CD14-positive monocyte (primary cell): ENCODE data around the gene PSME1. TPM values are rescaled to one million over a fixed set of nuclear protein-coding genes. Genes with fewer than 3 reads are reported as not detected.

Experiments used
- DNase-seq, 3 donors: peaks; one replicate each; pipeline ENCODE4 v3.0.0-alpha.2; 2011 to 2022
- H2AFZ ChIP-seq: 2 replicates; pipeline ENCODE4 v1.6.0; 2012; ENCODE audit warnings: mild to moderate bottlenecking, low read depth, low read length, inconsistent platforms; ENCODE audit not compliant: insufficient read depth, poor library complexity, severe bottlenecking
- H3K27ac ChIP-seq, 2 donors: 1 replicate in 1 of 2; 2 replicates in 1 of 2; pipeline ENCODE4 v1.5.1; 2012 to 2013; ENCODE audit warnings: low read length in 2 of 2, control low read depth in 1 of 2, inconsistent platforms in 1 of 2, low read depth in 1 of 2, mild to moderate bottlenecking in 1 of 2
- H3K27me3 ChIP-seq, 2 donors: one replicate each; pipeline versions ENCODE4 v1.6.0 to v1.6.1; 2011 to 2013; ENCODE audit warnings: low read length in 2 of 2; ENCODE audit not compliant: control insufficient read depth in 2 of 2, insufficient read depth in 2 of 2
- H3K36me3 ChIP-seq, 2 donors: replicated peaks in 1 of 2; 1 replicate in 1 of 2; 2 replicates in 1 of 2; pipeline versions ENCODE4 v1.5.1 to v1.6.1; 2012 to 2013; ENCODE audit warnings: low read length in 2 of 2, control low read depth in 1 of 2, inconsistent platforms in 1 of 2, mild to moderate bottlenecking in 1 of 2; ENCODE audit not compliant: insufficient read depth in 2 of 2, control insufficient read depth in 1 of 2
- H3K4me1 ChIP-seq, 2 donors: 1 replicate in 1 of 2; 2 replicates in 1 of 2; pipeline versions ENCODE4 v1.5.1 to v1.6.1; 2012 to 2013; ENCODE audit warnings: low read length in 2 of 2, control low read depth in 1 of 2, inconsistent platforms in 1 of 2, mild to moderate bottlenecking in 1 of 2, moderate library complexity in 1 of 2; ENCODE audit not compliant: insufficient read depth in 2 of 2, control insufficient read depth in 1 of 2
- H3K4me2 ChIP-seq: replicated peaks from 2 replicates; pipeline ENCODE3; 2012; ENCODE audit warnings: low read length, moderate library complexity, mild to moderate bottlenecking; ENCODE audit not compliant: poor library complexity, severe bottlenecking; ENCODE audit errors: extremely low read depth
- H3K4me3 ChIP-seq, 3 experiments: fragments of 200-600 bp in 1 of 3; sonication (generic) in 1 of 3; replicated peaks in 1 of 3; 1 replicate in 2 of 3; 2 replicates in 1 of 3; pipeline ENCODE4 v1.5.1; 2011 to 2013; ENCODE audit warnings: low read length in 3 of 3, mild to moderate bottlenecking in 3 of 3, control low read depth in 2 of 3, low read depth in 2 of 3, inconsistent platforms in 1 of 3, moderate library complexity in 1 of 3
- H3K79me2 ChIP-seq: 2 replicates; pipeline ENCODE4 v1.6.0; 2012; ENCODE audit warnings: mild to moderate bottlenecking, control low read depth, inconsistent platforms, low read length, moderate library complexity; ENCODE audit not compliant: insufficient read depth
- H3K9ac ChIP-seq: 2 replicates; pipeline ENCODE4 v1.6.0; 2017; ENCODE audit warnings: low read length, mild to moderate bottlenecking; ENCODE audit not compliant: insufficient read depth, poor library complexity, severe bottlenecking
- H3K9me3 ChIP-seq, 2 donors: replicated peaks in 1 of 2; 1 replicate in 1 of 2; 2 replicates in 1 of 2; pipeline versions ENCODE4 v1.5.1 to v1.6.1; 2012 to 2013; ENCODE audit warnings: low read length in 2 of 2, control low read depth in 1 of 2; ENCODE audit not compliant: control insufficient read depth in 1 of 2, insufficient read depth in 1 of 2
- H4K20me1 ChIP-seq: 2 replicates; pipeline ENCODE4 v1.6.0; 2012; ENCODE audit warnings: mild to moderate bottlenecking, low read length, control low read depth, moderate library complexity; ENCODE audit not compliant: insufficient read depth
- H3K27ac Mint-ChIP-seq, 7 donors: one replicate each; pipeline ENCODE4 v1.8.0; 2020; ENCODE audit warnings: mild to moderate bottlenecking in 7 of 7, mixed read lengths in 7 of 7, moderate library complexity in 6 of 7, inconsistent platforms in 2 of 7
- H3K27me3 Mint-ChIP-seq, 3 donors: one replicate each; pipeline ENCODE4 v1.8.0; 2021 to 2022; ENCODE audit warnings: low read depth in 3 of 3, mild to moderate bottlenecking in 3 of 3, mixed read lengths in 3 of 3, moderate library complexity in 3 of 3, inconsistent platforms in 1 of 3
- H3K36me3 Mint-ChIP-seq, 2 donors: one replicate each; pipeline ENCODE4 v1.8.0; 2020; ENCODE audit warnings: mixed read lengths in 2 of 2, inconsistent platforms in 1 of 2, mild to moderate bottlenecking in 1 of 2
- H3K4me1 Mint-ChIP-seq: one replicate; pipeline ENCODE4 v1.8.0; 2020; ENCODE audit warnings: mild to moderate bottlenecking, mixed read lengths
- H3K4me3 Mint-ChIP-seq, 2 donors: one replicate each; pipeline ENCODE4 v1.8.0; 2020; ENCODE audit warnings: mild to moderate bottlenecking in 2 of 2, mixed read lengths in 2 of 2, moderate library complexity in 1 of 2
- H3K9me3 Mint-ChIP-seq, 7 donors: one replicate each; pipeline ENCODE4 v1.8.0; 2020 to 2022; ENCODE audit warnings: mixed read lengths in 7 of 7, mild to moderate bottlenecking in 6 of 7, moderate library complexity in 6 of 7, inconsistent platforms in 2 of 7
- CTCF ChIP-seq: fragments of 200-600 bp; IDR thresholded peaks from one replicate; pipeline ENCODE4 v1.8.0; 2022; ENCODE audit warnings: antibody characterized with exemption, mild to moderate bottlenecking
- WGBS: methylation state at CpG from one replicate; pipeline ENCODE4 v1.1.5; 2013; ENCODE audit warnings: missing lambda C conversion rate; ENCODE audit not compliant: insufficient coverage; 5-methylcytosine and 5-hydroxymethylcytosine counted together
- intact Hi-C, 2 donors: fragments of 100-400 bp; cut with micrococcal nuclease; formaldehyde crosslinking; loops; one replicate each; pipeline versions ENCODE4 v1.15.0 to v1.15.1; 2023
- polyA plus RNA-seq, 3 donors: library from polyadenylated mRNA; depleted of rRNA in 1 of 3; unstranded in 2 of 3; stranded (reverse) in 1 of 3; fragments of 300-500 nt in 2 of 3; fragments of >200 nt in 1 of 3; fragmentation: Illumina TruSeq in 2 of 3; gene quantifications; 1 replicate in 2 of 3; 2 replicates in 1 of 3; pipeline ENCODE4 v1.2.3, GENCODE V29; 2012 to 2021

The PSME1 gene
- polyA plus RNA-seq, 3 donors: 435 to 759 (median 729) TPM

GRCh38 chr14:24150993-24151392, 15.0 kb downstream of the PSME1 start:
- no peak overlapping the region for H3K27ac ChIP-seq
- 94% methylated on average over 8 of the region's 9 CpGs for WGBS
- H3K36me3 Mint-ChIP-seq: peaks cover 59 to 73% of the 10 kb centered on the region in 2 donors

GRCh38 chr14:24151404-24152080, 15.5 kb downstream of the PSME1 start:
- H3K4me1 Mint-ChIP-seq: peaks cover 26% of the 10 kb centered on the region
- no peak overlapping the region for H3K4me2 ChIP-seq
- intact Hi-C loops: no loop called here
- H3K4me3 Mint-ChIP-seq: no peak overlapping the region
- H3K9me3 Mint-ChIP-seq: no peaks in the 10 kb centered on the region
- peaks cover 49% of the 10 kb centered on the region for H3K79me2 ChIP-seq
- no peaks in the 10 kb centered on the region for H3K27me3 ChIP-seq
- 97% methylated on average over 6 of the region's 16 CpGs for WGBS
- no peak overlapping the region for H2AFZ ChIP-seq
- peaks cover 45% of the 10 kb centered on the region for H4K20me1 ChIP-seq
- H3K36me3 Mint-ChIP-seq: peaks cover 60 to 77% of the 10 kb centered on the region in 2 donors
- H3K36me3 ChIP-seq: peaks cover 65 to 73% of the 10 kb centered on the region in 2 donors
- peaks cover 12 to 19% of the 10 kb centered on the region in 2 donors for H3K4me1 ChIP-seq
- H3K9ac ChIP-seq: no peak overlapping the region
- H3K4me3 ChIP-seq: no peak overlapping the region
- H3K27ac ChIP-seq: no peak overlapping the region
- H3K27ac Mint-ChIP-seq: peak overlapping the region in 2 of 7 donors; percentile 50 to 57
- no peak for TF ChIP-seq CTCF
- no peaks in the 10 kb centered on the region for H3K9me3 ChIP-seq
- no peak for DNase-seq
- peaks cover 0 to 2% (median 0%) of the 10 kb centered on the region in 3 donors for H3K27me3 Mint-ChIP-seq

More at GRCh38 chr14:24150993-24151392, 15.0 kb downstream of the PSME1 start:
- no peak for TF ChIP-seq CTCF
- no peaks in the 10 kb centered on the region for H3K27me3 ChIP-seq
- Mint-ChIP-seq H3K27ac (peak overlapping the region in 1 of 7 donors; percentile 50), H3K4me3 (no peak overlapping the region), H3K27me3 (peaks cover 0 to 2% (median 0%) of the 10 kb centered on the region in 3 donors), H3K4me1 (peaks cover 26% of the 10 kb centered on the region), H3K9me3 (no peaks in the 10 kb centered on the region)
- H3K9me3 ChIP-seq: no peaks in the 10 kb centered on the region
- peak in 1 of 3 donors; percentile 2 for DNase-seq
- H3K36me3 ChIP-seq: peaks cover 61 to 68% of the 10 kb centered on the region in 2 donors
- H3K79me2 ChIP-seq: peaks cover 53% of the 10 kb centered on the region
- peaks cover 49% of the 10 kb centered on the region for H4K20me1 ChIP-seq
- no peak overlapping the region for H2AFZ ChIP-seq
- intact Hi-C loops: no loop called here
- H3K4me3 ChIP-seq: no peak overlapping the region
- H3K4me2 ChIP-seq: no peak overlapping the region
- H3K4me1 ChIP-seq: peaks cover 14 to 22% of the 10 kb centered on the region in 2 donors
- no peak overlapping the region for H3K9ac ChIP-seq
